ENCODE results near the gene ALMS1. TPM values are rescaled to one million over a fixed set of nuclear protein-coding genes. Genes with fewer than 3 reads are reported as not detected.

The ALMS1 gene
- total and polyA plus RNA-seq, 2 of the 8 experiments (the other 6 are each of a cell fraction or from before 2014, with no cell fraction given): 21.8 to 45.6 TPM

DNA sequence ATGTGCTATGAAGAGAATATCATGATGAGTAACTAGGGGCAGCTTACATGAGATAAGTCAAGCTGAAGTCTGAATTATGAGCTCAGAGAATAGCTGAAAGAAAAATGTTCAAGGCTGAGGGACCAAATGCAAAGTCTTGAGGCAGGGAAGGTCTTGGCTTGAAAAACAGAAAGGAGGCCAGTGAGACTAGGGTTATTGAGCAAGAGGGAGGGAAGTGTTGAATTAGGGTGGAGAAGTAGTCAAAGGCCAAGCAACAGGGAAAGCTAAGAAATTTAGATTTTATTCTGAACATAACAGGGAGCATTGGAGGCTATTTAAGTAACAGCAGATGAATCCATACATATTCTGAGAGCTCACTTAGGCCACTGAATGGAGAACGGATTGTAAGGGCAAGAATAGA is 11.4 kb upstream of the ALMS1 start:
- Histone ChIP-seq H2BK120ac (replicated peaks; ENCODE audit: low read depth, low read length) (no peak overlapping the region), H2AFZ (ENCODE audit: low read length) (no peak overlapping the region), H2BK5ac (ENCODE audit: low read depth, low read length) (no peak overlapping the region), H3K27ac (ENCODE audit: low read depth, low read length) (no peak overlapping the region), H3K56ac (replicated peaks; ENCODE audit: insufficient read length, low read depth, low read length) (no peak overlapping the region), H3K23ac (ENCODE audit: insufficient read length) (no peak overlapping the region), H3K4ac (replicated peaks; ENCODE audit: insufficient read length, low read depth, low read length) (no peak overlapping the region), H3K79me1 (ENCODE audit: low read depth, low read length) (no peaks in the 10 kb centered on the region), H3K4me1 (replicated peaks in 1 of 4; ENCODE audit: control insufficient read depth in 3 of 4, insufficient read depth in 4 of 4, low read length in 3 of 4) (no peaks in the 10 kb centered on the region), H3K79me2 (ENCODE audit: control insufficient read depth in 1 of 2, insufficient read depth in 2 of 2, low read length in 2 of 2) (no peaks in the 10 kb centered on the region), H4K91ac (replicated peaks; ENCODE audit: insufficient read length, low read length) (no peak overlapping the region), H3K4me3 (ENCODE audit: extremely low read depth in 1 of 4, insufficient read depth in 2 of 4, low read depth in 3 of 4, low read length in 4 of 4) (no peak overlapping the region), H3K9ac (replicated peaks in 1 of 4; ENCODE audit: extremely low read depth in 1 of 4, low read depth in 3 of 4, low read length in 3 of 4) (no peak overlapping the region), H3K4me2 (ENCODE audit: insufficient read depth in 1 of 2, low read depth in 2 of 2, low read length in 2 of 2) (no peak overlapping the region), H3K9me3 (ENCODE audit: insufficient read depth in 2 of 2, low read depth in 1 of 2, low read length in 1 of 2) (no peaks in the 10 kb centered on the region), H4K5ac (ENCODE audit: insufficient read length, low read depth, low read length) (no peak overlapping the region), H3K14ac (ENCODE audit: insufficient read length) (no peak overlapping the region), H4K8ac (ENCODE audit: extremely low read depth, insufficient read depth, low read length) (no peak overlapping the region), H4K20me1 (replicated peaks in 1 of 2; ENCODE audit: control insufficient read depth in 1 of 2, insufficient read depth in 2 of 2, low read length in 2 of 2) (no peaks in the 10 kb centered on the region), H2BK20ac (ENCODE audit: low read length) (no peak overlapping the region), H2AK5ac (ENCODE audit: low read depth, low read length) (no peak overlapping the region), H2BK15ac (ENCODE audit: low read length) (no peak overlapping the region), H2BK12ac (ENCODE audit: low read depth, low read length) (no peak overlapping the region), H3K27me3 (replicated peaks in 1 of 4; ENCODE audit: control insufficient read depth in 3 of 4, extremely low read depth in 1 of 4, insufficient read depth in 3 of 4, low read length in 3 of 4) (no peaks in the 10 kb centered on the region; a peak in 1 of 7 replicates), H3K18ac (ENCODE audit: extremely low read depth, low read length) (no peak overlapping the region), H3K36me3 (ENCODE audit: control insufficient read depth in 2 of 4, insufficient read depth in 4 of 4, low read length in 3 of 4) (no peaks in the 10 kb centered on the region), H3K23me2 (ENCODE audit: low read depth, low read length) (no peaks in the 10 kb centered on the region)
- ChIA-PET POLR2A (ENCODE audit: partially characterized antibody) (interaction anchor here (0.9 kb wide), 1 partner anchor 11 kb away, joined by 3 read pairs; the partner anchor contains the start of gene ALMS1), CTCF (ENCODE audit: partially characterized antibody) (interaction anchor here (1.0 kb wide), 1 partner anchor 14 kb away, joined by 4 read pairs; no protein-coding TSS in a partner anchor)
- DNase-seq (ENCODE audit: low read depth in 1 of 2, low spot score in 2 of 2) (no peak), FAIRE-seq (no peak)
- 76% methylated on average over 1 of the region's 1 CpG; no CpG with 5 or more reads in 1 of the 2 experiments for WGBS, 2 experiments (ENCODE audit: extremely low coverage in 1 of 2, insufficient coverage in 1 of 2, insufficient read length in 1 of 2, insufficient replicate concordance in 2 of 2, low coverage in 1 of 2, low lambda C conversion rate in 2 of 2, missing lambda C conversion rate in 1 of 2)
